WI38 (cell line): ENCODE measurements around the gene DPM3.

Experiments used
- H3K4me3 ChIP-seq: 2 replicates; pipeline ENCODE4 v1.5.1; 2011; ENCODE audit warnings: low read depth, mild to moderate bottlenecking, control low read depth, low read length
- CTCF ChIP-seq: IDR thresholded peaks from 2 replicates; pipeline ENCODE4 v1.5.1; 2012; ENCODE audit warnings: low read depth, mild to moderate bottlenecking, control low read depth, low read length

The DPM3 gene

GRCh38 chr1:155178441-155179111 is 38.2 kb upstream of the DPM3 start:
- H3K4me3 ChIP-seq: no peak overlapping the region
- TF ChIP-seq CTCF: no peak

- H3K4me3 ChIP-seq: no peak overlapping the region
- TF ChIP-seq CTCF: no peak
These were observed 37.6 kb upstream of the DPM3 start for GRCh38 chr1:155177918-155178281.

- H3K4me3 ChIP-seq: no peak overlapping the region
- TF ChIP-seq CTCF: no peak
These were observed 37.0 kb upstream of the DPM3 start for GRCh38 chr1:155177192-155177917.

- no peak overlapping the region for H3K4me3 ChIP-seq
- TF ChIP-seq CTCF: peak; percentile 82
These were observed 36.3 kb upstream of the DPM3 start for GRCh38 chr1:155176544-155177071.

GRCh38 chr1:155175927-155176371 is 35.6 kb upstream of the DPM3 start:
- H3K4me3 ChIP-seq: no peak overlapping the region
- no peak for TF ChIP-seq CTCF

- no peak for TF ChIP-seq CTCF
- peak overlapping the region; percentile 76; the same call in 1 of the 2 replicates for H3K4me3 ChIP-seq
These were observed 35.1 kb upstream of the DPM3 start for GRCh38 chr1:155175281-155175926.
